AG09309 (cell line): ENCODE measurements around the gene TSHZ1.

Experiments used
- DNase-seq: peaks from one replicate; pipeline ENCODE4 v3.0.0-alpha.2; 2010; ENCODE audit warnings: low read depth
- H3K4me3 ChIP-seq: 2 replicates; pipeline ENCODE4 v1.5.1; 2011; ENCODE audit warnings: mild to moderate bottlenecking, low read depth, low read length, moderate library complexity; ENCODE audit not compliant: control insufficient read depth
- TF ChIP-seq, protein P1 (sequence below): IDR thresholded peaks from 2 replicates; pipeline ENCODE4 v1.5.1; 2011; ENCODE audit warnings: mild to moderate bottlenecking, low read depth, low read length, inconsistent platforms; ENCODE audit not compliant: insufficient read depth, control insufficient read depth; ENCODE audit errors: missing control alignments

Gene TSHZ1

DNA sequence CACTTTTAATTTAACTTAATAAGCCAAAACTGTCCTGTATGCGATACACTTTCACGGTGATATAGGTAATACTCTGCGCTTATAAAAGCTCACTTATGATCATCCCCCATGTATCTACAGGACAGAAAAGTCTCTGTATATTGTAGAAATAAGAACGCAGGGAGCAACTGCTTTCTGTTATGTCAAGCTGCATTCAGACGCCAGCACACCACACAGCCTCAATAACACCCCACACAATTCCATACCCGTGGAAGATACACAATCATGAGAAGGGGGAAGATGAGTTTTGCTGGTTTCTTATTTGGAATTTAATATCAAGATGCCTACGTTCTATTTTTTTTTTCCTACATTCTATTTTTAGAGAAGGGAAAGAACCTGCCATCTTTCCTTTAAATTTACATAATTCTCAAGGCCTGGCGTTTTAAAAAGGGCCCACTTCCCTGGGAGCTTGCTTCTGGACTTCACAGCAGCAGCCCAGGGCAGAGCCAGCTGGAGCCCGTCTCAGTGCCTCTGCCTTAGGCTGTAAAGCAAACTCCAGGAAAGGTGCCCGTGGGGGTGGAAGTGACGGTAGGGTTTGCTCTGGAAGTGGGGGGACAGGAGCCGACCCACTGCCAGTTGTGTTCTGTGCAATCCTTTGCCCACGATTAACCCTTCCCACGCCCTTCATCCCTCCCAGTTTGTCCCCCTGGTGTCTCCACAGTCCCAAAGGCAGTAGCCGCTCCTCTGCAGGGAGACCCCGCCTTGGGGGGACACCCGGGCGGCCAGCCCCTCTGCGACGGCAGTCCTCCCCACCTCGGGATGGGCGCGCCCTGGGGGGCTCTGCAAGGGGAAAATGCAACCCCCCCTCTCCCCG, 7.0 kb upstream of the TSHZ1 start:
- no peak for DNase-seq
- TF ChIP-seq, protein P1, sequence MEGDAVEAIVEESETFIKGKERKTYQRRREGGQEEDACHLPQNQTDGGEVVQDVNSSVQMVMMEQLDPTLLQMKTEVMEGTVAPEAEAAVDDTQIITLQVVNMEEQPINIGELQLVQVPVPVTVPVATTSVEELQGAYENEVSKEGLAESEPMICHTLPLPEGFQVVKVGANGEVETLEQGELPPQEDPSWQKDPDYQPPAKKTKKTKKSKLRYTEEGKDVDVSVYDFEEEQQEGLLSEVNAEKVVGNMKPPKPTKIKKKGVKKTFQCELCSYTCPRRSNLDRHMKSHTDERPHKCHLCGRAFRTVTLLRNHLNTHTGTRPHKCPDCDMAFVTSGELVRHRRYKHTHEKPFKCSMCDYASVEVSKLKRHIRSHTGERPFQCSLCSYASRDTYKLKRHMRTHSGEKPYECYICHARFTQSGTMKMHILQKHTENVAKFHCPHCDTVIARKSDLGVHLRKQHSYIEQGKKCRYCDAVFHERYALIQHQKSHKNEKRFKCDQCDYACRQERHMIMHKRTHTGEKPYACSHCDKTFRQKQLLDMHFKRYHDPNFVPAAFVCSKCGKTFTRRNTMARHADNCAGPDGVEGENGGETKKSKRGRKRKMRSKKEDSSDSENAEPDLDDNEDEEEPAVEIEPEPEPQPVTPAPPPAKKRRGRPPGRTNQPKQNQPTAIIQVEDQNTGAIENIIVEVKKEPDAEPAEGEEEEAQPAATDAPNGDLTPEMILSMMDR, result no peak
- H3K4me3 ChIP-seq, result peak overlapping the region; percentile 55

DNA sequence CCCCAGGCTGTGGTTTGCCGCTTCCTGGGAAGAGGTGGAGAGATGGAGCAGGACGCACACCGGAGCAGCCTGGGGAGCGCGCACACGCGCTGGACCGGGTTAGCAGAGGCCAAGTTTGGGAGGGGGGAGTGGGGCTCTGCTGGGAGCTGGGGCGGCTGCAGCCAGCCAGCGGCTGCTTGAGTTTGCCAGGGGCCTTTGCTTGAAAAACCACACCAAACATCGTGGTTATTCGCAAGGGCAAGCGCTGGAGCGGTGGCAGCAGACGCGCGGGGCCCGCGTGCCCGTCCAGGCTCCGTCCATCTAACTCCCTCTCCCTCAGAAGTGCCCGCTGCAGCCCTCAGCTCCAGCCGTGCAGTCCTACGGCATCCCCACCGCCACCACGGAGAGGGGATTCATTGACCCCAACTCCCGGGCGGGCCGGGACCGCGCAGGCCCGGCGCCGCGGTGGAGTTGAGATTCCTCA, 6.3 kb upstream of the TSHZ1 start:
- TF ChIP-seq, protein P1, result no peak
- DNase-seq, result no peak
- H3K4me3 ChIP-seq, result peak overlapping the region; percentile 55

DNA sequence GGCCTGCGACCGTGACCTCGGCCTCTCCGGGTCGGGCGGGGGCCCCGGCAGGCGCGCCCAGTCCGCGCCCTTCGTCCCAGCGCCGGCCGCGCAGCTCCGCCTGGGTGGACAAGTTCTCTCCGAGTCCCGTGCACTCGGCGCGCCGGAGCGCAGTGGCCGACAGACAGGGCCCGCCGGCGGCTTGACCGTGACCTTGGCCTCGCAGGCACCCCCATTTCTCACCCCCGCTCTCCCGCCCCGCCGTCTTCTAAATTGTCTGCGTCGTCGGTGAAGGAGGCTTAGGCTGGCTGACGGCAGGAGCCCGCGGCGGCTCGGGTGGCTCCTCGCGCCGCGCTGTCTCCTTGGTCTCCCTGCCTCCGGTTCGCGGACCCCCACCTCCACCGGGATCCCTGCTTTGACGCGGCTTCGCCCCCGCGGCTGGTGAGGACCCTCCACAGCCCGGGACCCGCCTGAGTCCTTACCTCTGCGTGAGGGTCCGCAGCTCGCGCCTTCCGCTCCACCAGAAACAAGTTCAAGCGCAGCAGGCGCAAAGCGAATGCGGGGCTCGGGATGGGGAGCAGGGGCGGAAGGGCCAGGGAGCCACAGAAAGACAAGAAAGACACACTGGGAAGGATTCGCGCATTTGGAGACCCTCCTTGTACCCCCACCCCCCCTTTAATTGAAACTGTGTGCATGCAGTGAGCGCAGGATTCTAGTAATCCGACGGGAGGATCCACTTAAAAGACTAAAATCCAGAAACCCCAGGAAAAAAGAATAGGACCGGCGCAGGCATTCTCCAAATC, 5.7 kb upstream of the TSHZ1 start:
- TF ChIP-seq, protein P1, result no peak
- DNase-seq, result no peak
- H3K4me3 ChIP-seq, result peak overlapping the region; percentile 55

DNA sequence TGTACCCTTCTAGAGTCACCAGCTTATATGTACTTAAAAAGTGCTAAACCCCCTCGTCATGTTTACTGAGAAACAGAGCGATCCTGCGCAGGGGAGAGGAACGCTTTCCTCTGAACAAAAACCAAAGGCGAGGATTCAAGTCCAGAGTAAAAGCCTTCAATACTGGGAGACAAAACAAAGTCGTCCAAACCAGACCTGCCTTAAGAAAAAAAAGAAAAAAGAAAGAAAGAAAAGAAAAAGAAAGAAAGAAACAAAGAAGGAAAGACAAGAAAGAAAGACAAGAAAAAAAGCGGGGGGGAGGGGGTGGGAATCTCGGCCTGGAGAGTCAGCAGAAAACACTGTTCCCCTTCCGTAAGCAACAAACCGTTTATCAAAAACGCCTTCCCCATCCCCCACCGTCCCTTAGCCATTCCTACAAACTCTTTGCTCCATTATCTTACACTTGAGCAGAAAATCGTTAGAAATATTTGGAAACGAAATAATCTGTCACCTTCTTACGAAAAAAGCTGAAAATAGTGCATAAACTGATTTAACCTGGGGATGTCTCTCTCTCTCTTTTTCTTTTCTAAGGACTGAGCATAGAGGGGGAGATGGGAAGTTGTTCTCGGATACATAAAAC, 5.0 kb upstream of the TSHZ1 start:
- TF ChIP-seq, protein P1, result no peak
- DNase-seq, result no peak
- H3K4me3 ChIP-seq, result peak overlapping the region; percentile 55

DNA sequence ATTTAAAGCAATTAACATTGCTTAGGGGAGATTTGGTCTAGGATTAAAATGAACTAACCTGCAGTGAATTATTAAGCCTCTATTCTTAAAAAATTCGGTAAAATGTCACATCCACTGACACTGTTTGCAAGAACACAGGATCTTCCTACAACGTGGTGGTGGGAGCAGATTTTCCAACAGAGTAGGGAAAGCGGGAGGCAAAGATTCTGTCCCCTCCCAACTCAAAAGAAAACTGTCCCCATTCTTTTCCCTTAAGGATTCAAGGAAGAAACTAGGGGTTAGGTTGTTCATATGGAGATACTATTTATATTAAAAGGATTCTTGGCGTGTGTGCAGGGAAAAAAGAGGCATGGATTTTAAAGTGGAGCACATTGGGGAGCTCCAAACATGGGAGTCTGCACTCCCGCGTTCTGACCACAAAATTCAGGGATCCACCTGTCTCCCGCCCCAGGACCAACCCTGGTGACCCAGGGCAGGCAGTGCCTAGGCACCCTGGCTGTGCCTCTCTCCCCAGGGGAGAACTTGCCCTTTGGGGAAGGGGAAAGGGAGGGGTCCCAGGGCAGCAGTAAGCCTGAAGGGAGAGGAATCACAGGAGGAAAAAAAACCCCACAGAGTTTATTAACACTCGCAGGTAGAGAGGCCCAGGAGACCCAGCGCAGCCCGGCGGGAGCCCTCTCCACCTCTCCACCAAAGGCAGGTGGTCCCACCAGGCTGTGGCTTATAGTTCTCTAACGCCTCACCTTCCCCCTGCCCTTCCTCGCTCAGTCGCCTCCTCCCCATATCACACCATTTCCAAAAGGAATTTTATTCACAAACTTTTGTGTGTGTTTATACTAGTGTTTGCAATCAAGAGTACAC, 3.9 kb upstream of the TSHZ1 start:
- no peak for DNase-seq
- peak overlapping the region; percentile 65 for H3K4me3 ChIP-seq

More for the DNA sequence above, 3.9 kb upstream of the TSHZ1 start:
- TF ChIP-seq, protein P1, result no peak
